Kidney tubule cell (primary cell): ENCODE measurements around the gene EIF4ENIF1.
A peak's percentile ranks its signal among the peaks of the same experiment; 100 is the strongest.
"Not testable (repeated sequence)": the region's sequence is repeated elsewhere in the genome, so short reads cannot be mapped to it uniquely, and the experiment has no call there.

Experiments
- DNase-seq: peaks from one replicate; pipeline ENCODE4 v3.0.0-alpha.2; 2018; ENCODE audit warnings: low spot score

EIF4ENIF1 gene

GRCh38 chr22:31489632-31490495 lies at the start of gene EIF4ENIF1:
TSS of gene EIF4ENIF1 (minus strand) at chr22:31489842. CDS start at chr22:31488718, 1,124 bp downstream.
- peak; percentile 86 for DNase-seq

GRCh38 chr22:31538815-31539214 lies 49.2 kb upstream of the EIF4ENIF1 start:
- no peak for DNase-seq

- DNase-seq = no peak
Observed at GRCh38 chr22:31537019-31537535, 47.4 kb upstream of the EIF4ENIF1 start.

- no peak for DNase-seq
Observed at GRCh38 chr22:31533374-31533773, 43.7 kb upstream of the EIF4ENIF1 start.

- DNase-seq = no peak
Observed at GRCh38 chr22:31532060-31532459, 42.4 kb upstream of the EIF4ENIF1 start.

- DNase-seq = no peak
Observed at GRCh38 chr22:31530823-31531195, 41.2 kb upstream of the EIF4ENIF1 start.

- no peak for DNase-seq
Observed at GRCh38 chr22:31526270-31526669, 36.6 kb upstream of the EIF4ENIF1 start.

- not testable (repeated sequence) for DNase-seq
Observed at GRCh38 chr22:31524132-31524531, 34.5 kb upstream of the EIF4ENIF1 start.

- DNase-seq = no peak
Observed at GRCh38 chr22:31520051-31520450, 30.4 kb upstream of the EIF4ENIF1 start.

GRCh38 chr22:31509061-31509762 lies 19.6 kb upstream of the EIF4ENIF1 start:
- no peak for DNase-seq

- no peak for DNase-seq
Observed at GRCh38 chr22:31508536-31508935, 18.9 kb upstream of the EIF4ENIF1 start.

- DNase-seq = not testable (repeated sequence)
Observed at GRCh38 chr22:31507517-31507916, 17.9 kb upstream of the EIF4ENIF1 start.

- peak; percentile 42 for DNase-seq
Observed at GRCh38 chr22:31504282-31504681, 14.6 kb upstream of the EIF4ENIF1 start.

- DNase-seq = no peak
Observed at GRCh38 chr22:31503211-31503964, 13.7 kb upstream of the EIF4ENIF1 start.

- no peak for DNase-seq
Observed at GRCh38 chr22:31501738-31502137, 12.1 kb upstream of the EIF4ENIF1 start.

GRCh38 chr22:31497148-31497938 lies 7.7 kb upstream of the EIF4ENIF1 start:
- no peak for DNase-seq

GRCh38 chr22:31496735-31497146 lies 7.1 kb upstream of the EIF4ENIF1 start:
- no peak for DNase-seq

- DNase-seq = peak; percentile 91
Observed at GRCh38 chr22:31496007-31496734, 6.5 kb upstream of the EIF4ENIF1 start, which contains the start of gene SFI1. TSS of gene SFI1 (plus strand) at chr22:31496536. CDS start at chr22:31508285, 11,749 bp downstream.

- DNase-seq = no peak
Observed at GRCh38 chr22:31495343-31495742, 5.7 kb upstream of the EIF4ENIF1 start.

- not testable (repeated sequence) for DNase-seq
Observed at GRCh38 chr22:31493355-31493754, 3.7 kb upstream of the EIF4ENIF1 start.

GRCh38 chr22:31492151-31492550 lies 2.5 kb upstream of the EIF4ENIF1 start:
- DNase-seq = no peak
